Neutrophil (primary cell): ENCODE measurements around the gene SLC27A4.

Experiments used
- H3K27ac ChIP-seq: fragments of 200-600 bp; sonication (generic); 2 replicates; pipeline ENCODE4 v1.5.1; 2016; ENCODE audit warnings: mild to moderate bottlenecking, moderate library complexity
- H3K27me3 ChIP-seq: fragments of 200-600 bp; sonication (generic); 2 replicates; pipeline ENCODE4 v1.6.0; 2016; ENCODE audit warnings: mild to moderate bottlenecking
- H3K36me3 ChIP-seq: fragments of 200-600 bp; sonication (generic); 2 replicates; pipeline ENCODE4 v1.5.1; 2017
- H3K4me1 ChIP-seq, 2 experiments: fragments of 200-600 bp in 1 of 2; sonication (generic) in 1 of 2; 1 replicate in 1 of 2; 2 replicates in 1 of 2; pipeline versions ENCODE4 v1.5.1 to v1.6.1; 2013 to 2016; ENCODE audit warnings: low read depth in 1 of 2, low read length in 1 of 2, mild to moderate bottlenecking in 1 of 2, moderate library complexity in 1 of 2; ENCODE audit not compliant: control insufficient read depth in 1 of 2, insufficient read depth in 1 of 2
- H3K4me3 ChIP-seq, 2 experiments: fragments of 200-600 bp in 1 of 2; sonication (generic) in 1 of 2; 1 replicate in 1 of 2; 2 replicates in 1 of 2; pipeline ENCODE4 v1.5.1; 2013 to 2016; ENCODE audit warnings: low read depth in 1 of 2, low read length in 1 of 2, mild to moderate bottlenecking in 1 of 2, moderate library complexity in 1 of 2
- H3K9me3 ChIP-seq: fragments of 200-600 bp; sonication (generic); 2 replicates; pipeline ENCODE4 v1.5.1; 2016
- CTCF ChIP-seq: fragments of 200-600 bp; sonication (generic); IDR thresholded peaks from 2 replicates; pipeline ENCODE4 v1.5.1; 2016; ENCODE audit warnings: antibody characterized with exemption

The SLC27A4 gene

GRCh38 chr9:128390813-128391711 lies 50.7 kb downstream of the SLC27A4 start:
- Histone ChIP-seq H3K27me3 (no peaks in the 10 kb centered on the region), H3K36me3 (peaks cover 63% of the 10 kb centered on the region), H3K27ac (no peak overlapping the region), H3K9me3 (no peaks in the 10 kb centered on the region), H3K4me3 (no peak overlapping the region), H3K4me1 (no peaks in the 10 kb centered on the region)
- no peak for TF ChIP-seq CTCF

- Histone ChIP-seq H3K9me3 (no peaks in the 10 kb centered on the region), H3K27me3 (peaks cover 6% of the 10 kb centered on the region), H3K4me3 (no peak overlapping the region), H3K36me3 (peaks cover 54% of the 10 kb centered on the region), H3K27ac (no peak overlapping the region), H3K4me1 (peaks cover 2 to 3% of the 10 kb centered on the region in 2 experiments)
- no peak for TF ChIP-seq CTCF
Observed at GRCh38 chr9:128391956-128392301, 51.6 kb downstream of the SLC27A4 start.

GRCh38 chr9:128392302-128393144 lies 52.2 kb downstream of the SLC27A4 start:
- TF ChIP-seq CTCF: no peak
- Histone ChIP-seq H3K4me3 (no peak overlapping the region), H3K36me3 (peaks cover 49% of the 10 kb centered on the region)

GRCh38 chr9:128393145-128393775 lies 52.9 kb downstream of the SLC27A4 start:
- H3K4me3 ChIP-seq: no peak overlapping the region
- H3K9me3 ChIP-seq: no peaks in the 10 kb centered on the region
- H3K27ac ChIP-seq: no peak overlapping the region
- peaks cover 3 to 9% of the 10 kb centered on the region in 2 experiments for H3K4me1 ChIP-seq
- H3K27me3 ChIP-seq: peaks cover 19% of the 10 kb centered on the region
- no peak for TF ChIP-seq CTCF
- peaks cover 41% of the 10 kb centered on the region for H3K36me3 ChIP-seq

More at GRCh38 chr9:128392302-128393144, 52.2 kb downstream of the SLC27A4 start:
- H3K27ac ChIP-seq: no peak overlapping the region
- H3K9me3 ChIP-seq: no peaks in the 10 kb centered on the region
- peaks cover 12% of the 10 kb centered on the region for H3K27me3 ChIP-seq
- peaks cover 3 to 9% of the 10 kb centered on the region in 2 experiments for H3K4me1 ChIP-seq

GRCh38 chr9:128393970-128394369 lies 53.6 kb downstream of the SLC27A4 start:
- no peak for TF ChIP-seq CTCF
- Histone ChIP-seq H3K9me3 (no peaks in the 10 kb centered on the region), H3K4me3 (no peak overlapping the region), H3K27me3 (peaks cover 19% of the 10 kb centered on the region), H3K27ac (no peak overlapping the region), H3K4me1 (peaks cover 3 to 9% of the 10 kb centered on the region in 2 experiments), H3K36me3 (peaks cover 34% of the 10 kb centered on the region)
